ENCODE results near the gene NDOR1. TPM values are rescaled to one million over a fixed set of nuclear protein-coding genes. Genes with fewer than 3 reads are reported as not detected.

NDOR1 gene
- total and polyA plus RNA-seq, 2 of the 8 experiments (the other 6 are each of a cell fraction or from before 2014, with no cell fraction given): 25.7 to 32.3 TPM

- TF ChIP-seq CBX8 (IDR thresholded peaks at IDR 0.05; ENCODE audit: borderline replicate concordance, low read depth, low read length): no peak
- no peak for TF ChIP-seq BACH1 (IDR thresholded peaks at IDR 0.05; ENCODE audit: low read length)
- peak; percentile 9; the same call in 1 of the 2 replicates for TF ChIP-seq KDM1A (IDR thresholded peaks at IDR 0.05; ENCODE audit: borderline replicate concordance, low read length)
- peak; percentile 83 for TF ChIP-seq E2F6 (IDR thresholded peaks at IDR 0.05)
- TF ChIP-seq HDAC6 (IDR thresholded peaks at IDR 0.05; ENCODE audit: low read depth, low read length): no peak
- no peak for TF ChIP-seq EP300 (IDR thresholded peaks at IDR 0.05; ENCODE audit: borderline replicate concordance in 1 of 2, low read depth in 2 of 2, low read length in 2 of 2)
- no peak for TF ChIP-seq KDM5A (IDR thresholded peaks at IDR 0.05; ENCODE audit: low read length)
- peak; percentile 59 for TF ChIP-seq GABPA (IDR thresholded peaks at IDR 0.05; ENCODE audit: borderline replicate concordance, insufficient read depth, low read length)
These were observed 36.3 kb upstream of the NDOR1 start (continued) for GRCh38 chr9:137168904-137169856.

All from H1 (cell line).